Endothelial cell of umbilical vein (primary cell): ENCODE data around the gene MAGEB17. TPM values are rescaled to one million over a fixed set of nuclear protein-coding genes. Genes with fewer than 3 reads are reported as not detected.

Experiments used
- BruUV-seq: library from RNA; stranded (reverse); fragments of 400-500 nt; replicated peaks from 2 replicates; lab custom pipeline; 2021; lab: Mats Ljungman, UMichigan
- CTCF ChIA-PET: fragments of 300-600, 350-600 bp; sonication (Branson Sonifier 250); formaldehyde crosslinking; loops from one replicate; lab custom pipeline; 2021; ENCODE audit warnings: antibody characterized with exemption, inconsistent platforms; lab: Charles Lee
- POLR2A ChIA-PET: fragments of 300-600, 350-600 bp; sonication (Branson Sonifier 250); formaldehyde crosslinking; loops from one replicate; lab custom pipeline; 2021; ENCODE audit warnings: antibody characterized with exemption, inconsistent platforms; lab: Charles Lee
- DNase-seq: peaks from one replicate; pipeline ENCODE4 v3.0.0-alpha.2; 2011; ENCODE audit warnings: low read depth, low spot score
- FAIRE-seq: peaks from 2 replicates; lab custom pipeline; 2011; peaks lifted over from hg19 to GRCh38; lab: Jason Lieb, UNC
- H2AFZ ChIP-seq: 2 replicates; pipeline ENCODE4 v1.6.0; 2012; ENCODE audit warnings: low read depth, low read length, control low read depth, inconsistent platforms
- H3K27ac ChIP-seq: 2 replicates; pipeline ENCODE4 v1.5.1; 2011; ENCODE audit warnings: low read depth, mild to moderate bottlenecking, control low read depth, low read length, moderate library complexity; ENCODE audit not compliant: insufficient read depth
- H3K27me3 ChIP-seq, 2 experiments: 2 replicates each; pipeline versions ENCODE4 v1.6.0 to v1.6.1; 2011; ENCODE audit warnings: low read length in 2 of 2, mixed read lengths in 1 of 2; ENCODE audit not compliant: control insufficient read depth in 2 of 2, insufficient read depth in 2 of 2
- H3K36me3 ChIP-seq, 2 experiments: 2 replicates in 1 of 2; 3 replicates in 1 of 2; pipeline ENCODE4 v1.5.1; 2011; ENCODE audit warnings: low read length in 2 of 2, mild to moderate bottlenecking in 1 of 2, moderate library complexity in 1 of 2; ENCODE audit not compliant: control insufficient read depth in 2 of 2, insufficient read depth in 2 of 2; ENCODE audit errors: extremely low read depth in 1 of 2
- H3K4me1 ChIP-seq: 3 replicates; pipeline ENCODE4 v1.5.1; 2011; ENCODE audit warnings: mild to moderate bottlenecking, low read length; ENCODE audit not compliant: control insufficient read depth, insufficient read depth; ENCODE audit errors: extremely low read depth
- H3K4me2 ChIP-seq: 2 replicates; pipeline ENCODE4 v1.6.1; 2011; ENCODE audit warnings: low read length, control low read depth, mixed read lengths; ENCODE audit not compliant: insufficient read depth
- H3K4me3 ChIP-seq, 3 experiments: fragments of 200-600 bp in 1 of 3; sonication (generic), shearing (Covaris generic) in 1 of 3; replicated peaks in 1 of 3; 2 replicates each; pipeline ENCODE4 v1.5.1; 2011 to 2016; ENCODE audit warnings: control low read depth in 3 of 3, low read length in 3 of 3, mild to moderate bottlenecking in 2 of 3, inconsistent platforms in 1 of 3, low read depth in 1 of 3, moderate library complexity in 1 of 3; ENCODE audit not compliant: insufficient read depth in 1 of 3
- H3K79me2 ChIP-seq: 2 replicates; pipeline ENCODE4 v1.6.0; 2012; ENCODE audit warnings: low read length, inconsistent platforms; ENCODE audit not compliant: control insufficient read depth, insufficient read depth
- H3K9ac ChIP-seq: replicated peaks from 2 replicates; pipeline ENCODE3; 2011; ENCODE audit warnings: low read length, control low read depth; ENCODE audit not compliant: insufficient read depth; ENCODE audit errors: extremely low read depth
- H3K9me1 ChIP-seq: replicated peaks from 3 replicates; pipeline ENCODE4 v1.6.0; 2011; ENCODE audit warnings: mild to moderate bottlenecking, low read length; ENCODE audit not compliant: control insufficient read depth, insufficient read depth; ENCODE audit errors: extremely low read depth
- H3K9me3 ChIP-seq: replicated peaks from 2 replicates; pipeline ENCODE4 v1.5.1; 2012; ENCODE audit warnings: low read length, inconsistent platforms; ENCODE audit not compliant: control insufficient read depth, insufficient read depth
- H4K20me1 ChIP-seq: replicated peaks from 2 replicates; pipeline ENCODE3; 2011; ENCODE audit warnings: mild to moderate bottlenecking, low read length; ENCODE audit not compliant: control insufficient read depth, insufficient read depth; ENCODE audit errors: extremely low read depth
- CTCF ChIP-seq, 2 donors: IDR thresholded peaks; 1 replicate in 1 of 2; 2 replicates in 1 of 2; pipeline ENCODE4 v1.5.1; 2011; ENCODE audit warnings: low read length in 2 of 2, mild to moderate bottlenecking in 2 of 2, moderate library complexity in 2 of 2, control low read depth in 1 of 2, inconsistent platforms in 1 of 2, low read depth in 1 of 2; ENCODE audit not compliant: insufficient read depth in 1 of 2; ENCODE audit errors: extremely low read depth in 1 of 2
- EZH2 ChIP-seq: IDR thresholded peaks from 2 replicates; pipeline ENCODE4 v1.6.1; 2012; ENCODE audit warnings: borderline replicate concordance, low read depth, mild to moderate bottlenecking, moderate library complexity, low read length, inconsistent platforms; ENCODE audit not compliant: severe bottlenecking
- FOS ChIP-seq: IDR thresholded peaks from 2 replicates; pipeline ENCODE4 v1.6.1; 2011; ENCODE audit warnings: mild to moderate bottlenecking, low read length, moderate library complexity, borderline replicate concordance; ENCODE audit not compliant: insufficient read depth
- GATA2 ChIP-seq: IDR thresholded peaks from 2 replicates; pipeline ENCODE4 v1.7.0; 2011; ENCODE audit warnings: low read depth, mild to moderate bottlenecking, moderate library complexity, mixed read lengths, low read length; ENCODE audit not compliant: insufficient read length, insufficient read depth
- JUN ChIP-seq: IDR thresholded peaks from 2 replicates; pipeline ENCODE4 v1.6.1; 2011; ENCODE audit warnings: borderline replicate concordance, low read depth; ENCODE audit not compliant: insufficient read length, insufficient read depth
- MAX ChIP-seq: IDR thresholded peaks from 2 replicates; pipeline ENCODE4 v1.6.1; 2011; ENCODE audit not compliant: insufficient read depth, insufficient read length
- MYC ChIP-seq: IDR thresholded peaks from one replicate; pipeline ENCODE4 v1.6.1; 2011; ENCODE audit warnings: mild to moderate bottlenecking, low read depth, low read length
- POLR2A ChIP-seq: IDR thresholded peaks from 2 replicates; pipeline ENCODE4 v1.6.1; 2012; ENCODE audit warnings: low read depth, mild to moderate bottlenecking, control low read depth, low read length
- POLR2AphosphoS5 ChIP-seq: IDR thresholded peaks from 2 replicates; pipeline ENCODE4 v1.6.1; 2012; ENCODE audit warnings: low read depth, mild to moderate bottlenecking, control low read depth, low read length, moderate library complexity; ENCODE audit not compliant: insufficient read depth
- dilution Hi-C: fragments of 300-500 bp; cut with MboI; formaldehyde crosslinking; loops from one replicate; pipeline ENCODE4 v1.15.0; 2019; ENCODE audit warnings: low sequenced_read_pairs; ENCODE audit not compliant: extremely low pct_ligation_motif_present
- intact Hi-C: fragments of 100-400 bp; cut with micrococcal nuclease; formaldehyde crosslinking; loops from one replicate; pipeline ENCODE4 v1.10.0; 2022
- polyA plus RNA-seq, 4 experiments: library from polyadenylated mRNA; depleted of rRNA in 3 of 4; stranded (reverse) in 3 of 4; unstranded in 1 of 4; fragments of >200 nt; gene quantifications; 2 replicates each; pipeline versions ENCODE4 v1.2.1 to v1.2.3, GENCODE V29; 2011 to 2012; ENCODE audit warnings: missing spikeins in 1 of 4
- total RNA-seq: library from RNA; stranded (reverse); gene quantifications from 2 replicates; pipeline ENCODE4 v1.2.3, GENCODE V29; 2021

MAGEB17 gene
- total and polyA plus RNA-seq, 2 donors (not counting 3 experiments of a cell fraction or from before 2014, with no cell fraction given): not detected

GRCh38 chrX:16123222-16123786 lies 44.0 kb upstream of the MAGEB17 start, which contains the start of gene GRPR:
Gene GRPR, plus strand, starts transcription at chrX:16123565. Its CDS starts 389 bp downstream, at chrX:16123954.
- ChIA-PET CTCF (interaction anchor here (0.7 to 2.4 kb wide), 20 partner anchors 9 to 573 kb away, joined by 3 to 50 read pairs (median 5); no protein-coding TSS in a partner anchor), POLR2A (no interaction called here)
- H3K4me3 ChIP-seq: no peak within 1 kb of the TSS
- no peak within 1 kb of the TSS for H3K9ac ChIP-seq
- no TSS peak for BruUV-seq
- peaks cover 0 to 5% of the 10 kb centered on the region in 2 experiments for H3K27me3 ChIP-seq
- no peaks in the 10 kb centered on the region for H3K79me2 ChIP-seq
- no peaks in the 10 kb centered on the region for H3K4me1 ChIP-seq
- H3K9me1 ChIP-seq: no peaks in the 10 kb centered on the region
- H3K9me3 ChIP-seq: no peaks in the 10 kb centered on the region
- intact Hi-C loops (loop anchor here (1.0 to 10.0 kb wide), 4 partner anchors 89 to 572 kb away; no protein-coding TSS in a partner anchor), dilution Hi-C loops (no loop called here)
- DNase-seq (peak; percentile 77), FAIRE-seq (peak; percentile 98)
- H3K27ac ChIP-seq: no peak within 1 kb of the TSS
- TF ChIP-seq CTCF (IDR thresholded peaks at IDR 0.05; ENCODE audit: extremely low read depth in 1 of 2, insufficient read depth in 1 of 2, low read depth in 1 of 2, low read length in 2 of 2): peak; percentile 69 to 70
- no peak for TF ChIP-seq POLR2AphosphoS5
- no peak for TF ChIP-seq MYC
- no peak within 1 kb of the TSS for H2AFZ ChIP-seq
- no peaks in the 10 kb centered on the region for H3K36me3 ChIP-seq
- no peaks in the 10 kb centered on the region for H4K20me1 ChIP-seq
- H3K4me2 ChIP-seq: no peak within 1 kb of the TSS

GRCh38 chrX:16124201-16124600 lies 43.1 kb upstream of the MAGEB17 start:
- FAIRE-seq: no peak
- TF ChIP-seq POLR2A: no peak
- TF ChIP-seq MYC: no peak
- TF ChIP-seq CTCF (IDR thresholded peaks at IDR 0.05; ENCODE audit: extremely low read depth in 1 of 2, insufficient read depth in 1 of 2, low read depth in 1 of 2, low read length in 2 of 2): no peak
- no peak for TF ChIP-seq FOS
- no peak for TF ChIP-seq GATA2
- no peak for TF ChIP-seq POLR2AphosphoS5
- TF ChIP-seq JUN: no peak
- TF ChIP-seq EZH2: no peak
- TF ChIP-seq MAX: no peak
- POLR2A ChIA-PET: no interaction called here

More at GRCh38 chrX:16124201-16124600, 43.1 kb upstream of the MAGEB17 start:
- dilution Hi-C loops: no loop called here
- no peaks in the 10 kb centered on the region for H3K36me3 ChIP-seq
- no peaks in the 10 kb centered on the region for H4K20me1 ChIP-seq
- no peak overlapping the region for H3K9ac ChIP-seq
- BruUV-seq: no TSS peak
- no peak overlapping the region for H3K4me3 ChIP-seq
- no peak for DNase-seq
- CTCF ChIA-PET: interaction anchor here (1.7 kb wide), 1 partner anchor 14 kb away, joined by 3 read pairs; no protein-coding TSS in a partner anchor
- H3K4me2 ChIP-seq: no peak overlapping the region
- H2AFZ ChIP-seq: no peak overlapping the region
- intact Hi-C loops: loop anchor here (10.0 kb wide), 1 partner anchor 321 kb away; no protein-coding TSS in a partner anchor
- H3K27ac ChIP-seq: no peak overlapping the region
- H3K9me3 ChIP-seq: no peaks in the 10 kb centered on the region
- no peaks in the 10 kb centered on the region for H3K4me1 ChIP-seq
- no peaks in the 10 kb centered on the region for H3K79me2 ChIP-seq
- H3K27me3 ChIP-seq: peaks cover 0 to 4% of the 10 kb centered on the region in 2 experiments
- no peaks in the 10 kb centered on the region for H3K9me1 ChIP-seq
